Measurements from ENCODE around the gene CCDC175. TPM values are rescaled to one million over a fixed set of nuclear protein-coding genes. Genes with fewer than 3 reads are reported as not detected.

The CCDC175 gene
- total RNA-seq, 1 experiment from 2014 or later, result not detected

DNA sequence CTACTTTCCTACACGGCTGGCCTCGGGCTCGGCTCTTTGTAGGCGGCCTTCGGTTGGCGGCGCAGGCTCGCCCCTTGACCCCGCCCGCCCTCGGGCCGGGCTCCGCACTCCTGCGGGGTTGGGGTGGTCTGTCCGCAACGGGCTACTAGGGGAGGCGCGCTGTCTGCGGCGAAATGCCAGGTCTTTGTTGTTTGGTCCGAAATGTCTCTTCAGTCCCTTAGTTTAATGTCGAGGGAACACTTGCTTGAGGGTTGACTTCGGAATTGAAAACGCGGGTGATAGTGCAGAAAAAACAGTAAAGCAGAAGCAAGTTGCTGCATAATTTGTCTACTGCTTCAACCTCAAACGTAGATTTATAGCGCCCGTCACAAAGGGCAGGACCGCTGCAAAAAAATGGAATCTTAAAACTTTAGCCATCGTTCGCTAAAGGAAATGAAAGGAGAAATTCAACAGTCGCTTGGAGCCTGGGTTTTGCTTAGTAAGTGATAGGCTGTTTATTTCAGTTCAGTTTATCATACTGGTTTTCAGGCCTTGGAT lies 91.9 kb downstream of the CCDC175 start:
- DNase-seq, result peak in 1 of 2 experiments; percentile 36
- peak overlapping the region; percentile 86 for H3K4me2 ChIP-seq
- peaks cover 25% of the 10 kb centered on the region for H3K36me3 ChIP-seq (ENCODE audit: low read depth)
- peak overlapping the region; percentile 96; the same call in 1 of the 2 replicates for H3K27ac ChIP-seq
- peaks cover 64% of the 10 kb centered on the region for H3K79me2 ChIP-seq (ENCODE audit: low read depth)
- CTCF ChIA-PET, result no interaction called here
- H3K4me3 ChIP-seq, result peak overlapping the region; percentile 99
- POLR2A ChIA-PET (ENCODE audit: unreplicated experiment), result interaction anchor here (0.6 to 1.2 kb wide), 5 partner anchors 12 to 1284 kb away, joined by 3 to 5 read pairs (median 4); no protein-coding TSS in a partner anchor
- H3K27me3 ChIP-seq (ENCODE audit: insufficient read depth, low read depth), result no peaks in the 10 kb centered on the region
- peaks cover 45% of the 10 kb centered on the region for H3K4me1 ChIP-seq (replicated peaks; ENCODE audit: insufficient read depth)
- H3K9me2 ChIP-seq (ENCODE audit: insufficient read depth), result no peaks in the 10 kb centered on the region
- H3K9me3 ChIP-seq (ENCODE audit: insufficient read depth, low read depth), result no peaks in the 10 kb centered on the region
- peak overlapping the region; percentile 84 for H2AFZ ChIP-seq
- TF ChIP-seq EZH2 (IDR thresholded peaks at IDR 0.05; ENCODE audit: low read depth), result no peak
- no peak for TF ChIP-seq CTCF (conservative IDR thresholded peaks at IDR 0.05)
- TSS peak; percentile 46 for BruUV-seq (replicated peaks)
- peaks cover 25% of the 10 kb centered on the region for H3F3A ChIP-seq (ENCODE audit: insufficient read depth, low read depth)
- intact Hi-C loops (cut with micrococcal nuclease; ENCODE audit: unreplicated experiment), result loop anchor here (1.0 to 5.0 kb wide), 4 partner anchors 142 to 608 kb away; partner anchors contain the start of genes DAAM1 and PCNX4
- H4K20me1 ChIP-seq (ENCODE audit: insufficient read depth), result no peaks in the 10 kb centered on the region

- no peaks in the 10 kb centered on the region for H3K27me3 ChIP-seq (ENCODE audit: insufficient read depth, low read depth)
Measured at GRCh38 chr14:59483819-59484638, 92.6 kb downstream of the CCDC175 start, which contains the start of the genes JKAMP and L3HYPDH. JKAMP (plus strand) TSS chr14:59484517; CDS start chr14:59484590, 73 bp downstream. L3HYPDH (minus strand) TSS chr14:59484408; CDS start chr14:59484316, 92 bp downstream.

More at GRCh38 chr14:59483819-59484638, 92.6 kb downstream of the CCDC175 start, which contains the start of the genes JKAMP and L3HYPDH:
- peak within 1 kb of the TSS; percentile 96 for H3K27ac ChIP-seq
- no TSS peak for BruUV-seq (replicated peaks)
- H3K4me3 ChIP-seq, result peak within 1 kb of the TSS; percentile 99
- H3K36me3 ChIP-seq (ENCODE audit: low read depth), result peaks cover 24% of the 10 kb centered on the region
- H3K9me3 ChIP-seq (ENCODE audit: insufficient read depth, low read depth), result no peaks in the 10 kb centered on the region
- ChIA-PET POLR2A (ENCODE audit: unreplicated experiment) (interaction anchor here (0.6 to 1.2 kb wide), 8 partner anchors 11 to 1284 kb away, joined by 3 to 7 read pairs (median 4); no protein-coding TSS in a partner anchor), CTCF (no interaction called here)
- peak; percentile 89 to 96 for DNase-seq
- peaks cover 46% of the 10 kb centered on the region for H3K4me1 ChIP-seq (replicated peaks; ENCODE audit: insufficient read depth)
- no peaks in the 10 kb centered on the region for H3K9me2 ChIP-seq (ENCODE audit: insufficient read depth)
- no peak for TF ChIP-seq EZH2 (IDR thresholded peaks at IDR 0.05; ENCODE audit: low read depth)
- peak; percentile 50 for TF ChIP-seq CTCF (conservative IDR thresholded peaks at IDR 0.05)
- peak within 1 kb of the TSS; percentile 84 for H2AFZ ChIP-seq
- intact Hi-C loops (cut with micrococcal nuclease; ENCODE audit: unreplicated experiment), result loop anchor here (1.0 to 5.0 kb wide), 5 partner anchors 123 to 608 kb away; partner anchors contain the start of genes DAAM1 and PCNX4
- no peaks in the 10 kb centered on the region for H4K20me1 ChIP-seq (ENCODE audit: insufficient read depth)
- peak within 1 kb of the TSS; percentile 86 for H3K4me2 ChIP-seq
- H3F3A ChIP-seq (ENCODE audit: insufficient read depth, low read depth), result peaks cover 25% of the 10 kb centered on the region
- H3K79me2 ChIP-seq (ENCODE audit: low read depth), result peaks cover 71% of the 10 kb centered on the region
